ENCODE results near the gene TBC1D8. TPM values are rescaled to one million over a fixed set of nuclear protein-coding genes. Genes with fewer than 3 reads are reported as not detected.

TBC1D8 gene
- total and polyA plus RNA-seq, 9 of the 15 experiments (the other 6 are each of a cell fraction or from before 2014, with no cell fraction given): 0.36 to 1.3 (median 0.82) TPM

DNA sequence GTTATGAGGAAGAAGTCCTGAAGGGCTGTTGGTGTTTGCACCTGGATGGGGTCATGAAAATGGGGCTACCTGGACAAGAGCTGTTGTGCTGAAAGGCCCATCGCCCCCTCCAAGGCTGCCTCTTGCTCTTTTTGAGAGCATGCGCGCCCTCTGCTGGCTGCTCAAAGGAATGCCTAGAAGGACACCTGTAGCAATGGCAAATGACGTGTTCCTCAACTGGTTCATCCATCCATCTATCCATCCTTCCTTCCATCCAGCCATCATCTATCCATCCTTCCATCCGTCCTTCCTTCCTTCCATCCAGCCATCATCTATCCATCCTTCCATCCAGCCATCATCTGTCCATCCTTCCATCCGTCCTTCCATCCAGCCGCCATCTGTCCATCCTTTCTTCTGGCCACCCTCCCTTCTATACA, 166.3 kb downstream of the TBC1D8 start:
- no TSS peak for BruUV-seq (replicated peaks)
- POLR2A ChIA-PET: interaction anchor here (0.6 kb wide), 1 partner anchor 17 kb away, joined by 3 read pairs; the partner anchor contains the start of gene RPL31
- 3% methylated on average over 6 of the region's 7 CpGs for WGBS (ENCODE audit: insufficient coverage, low coverage, missing lambda C conversion rate)
- TF ChIP-seq ARHGAP35 (IDR thresholded peaks at IDR 0.05; ENCODE audit: partially characterized antibody): no peak
- TF ChIP-seq, protein P1, sequence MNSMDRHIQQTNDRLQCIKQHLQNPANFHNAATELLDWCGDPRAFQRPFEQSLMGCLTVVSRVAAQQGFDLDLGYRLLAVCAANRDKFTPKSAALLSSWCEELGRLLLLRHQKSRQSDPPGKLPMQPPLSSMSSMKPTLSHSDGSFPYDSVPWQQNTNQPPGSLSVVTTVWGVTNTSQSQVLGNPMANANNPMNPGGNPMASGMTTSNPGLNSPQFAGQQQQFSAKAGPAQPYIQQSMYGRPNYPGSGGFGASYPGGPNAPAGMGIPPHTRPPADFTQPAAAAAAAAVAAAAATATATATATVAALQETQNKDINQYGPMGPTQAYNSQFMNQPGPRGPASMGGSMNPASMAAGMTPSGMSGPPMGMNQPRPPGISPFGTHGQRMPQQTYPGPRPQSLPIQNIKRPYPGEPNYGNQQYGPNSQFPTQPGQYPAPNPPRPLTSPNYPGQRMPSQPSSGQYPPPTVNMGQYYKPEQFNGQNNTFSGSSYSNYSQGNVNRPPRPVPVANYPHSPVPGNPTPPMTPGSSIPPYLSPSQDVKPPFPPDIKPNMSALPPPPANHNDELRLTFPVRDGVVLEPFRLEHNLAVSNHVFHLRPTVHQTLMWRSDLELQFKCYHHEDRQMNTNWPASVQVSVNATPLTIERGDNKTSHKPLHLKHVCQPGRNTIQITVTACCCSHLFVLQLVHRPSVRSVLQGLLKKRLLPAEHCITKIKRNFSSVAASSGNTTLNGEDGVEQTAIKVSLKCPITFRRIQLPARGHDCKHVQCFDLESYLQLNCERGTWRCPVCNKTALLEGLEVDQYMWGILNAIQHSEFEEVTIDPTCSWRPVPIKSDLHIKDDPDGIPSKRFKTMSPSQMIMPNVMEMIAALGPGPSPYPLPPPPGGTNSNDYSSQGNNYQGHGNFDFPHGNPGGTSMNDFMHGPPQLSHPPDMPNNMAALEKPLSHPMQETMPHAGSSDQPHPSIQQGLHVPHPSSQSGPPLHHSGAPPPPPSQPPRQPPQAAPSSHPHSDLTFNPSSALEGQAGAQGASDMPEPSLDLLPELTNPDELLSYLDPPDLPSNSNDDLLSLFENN (IDR thresholded peaks at IDR 0.05; ENCODE audit: low read depth in 2 of 2, low read length in 2 of 2): no peak
- no peak for TF ChIP-seq ZFX (CRISPR knock-in tag; IDR thresholded peaks at IDR 0.05)
- TF ChIP-seq HMGXB4 (CRISPR knock-in tag; IDR thresholded peaks at IDR 0.05): no peak
- no peak for TF ChIP-seq IRF2 (CRISPR knock-in tag; IDR thresholded peaks at IDR 0.05)
- TF ChIP-seq STAG1 (CRISPR knock-in tag; IDR thresholded peaks at IDR 0.05; ENCODE audit: borderline replicate concordance): peak; percentile 73; the same call in 1 of the 2 replicates
- TF ChIP-seq TOE1 (IDR thresholded peaks at IDR 0.05; ENCODE audit: borderline replicate concordance): no peak
- no peak for TF ChIP-seq TOE1 (CRISPR knock-in tag; IDR thresholded peaks at IDR 0.05; ENCODE audit: borderline replicate concordance, low read depth)
- TF ChIP-seq OTX1 (CRISPR knock-in tag; IDR thresholded peaks at IDR 0.05): no peak
- no peak for TF ChIP-seq PCBP1 (IDR thresholded peaks at IDR 0.05; ENCODE audit: low read depth, low read length, poor library complexity, severe bottlenecking)
- no peak for TF ChIP-seq ELK1 (CRISPR knock-in tag; IDR thresholded peaks at IDR 0.05)
- no peak for TF ChIP-seq POLR3G (IDR thresholded peaks at IDR 0.05; ENCODE audit: extremely low read depth, insufficient read length, insufficient replicate concordance)
- TF ChIP-seq, protein P2, sequence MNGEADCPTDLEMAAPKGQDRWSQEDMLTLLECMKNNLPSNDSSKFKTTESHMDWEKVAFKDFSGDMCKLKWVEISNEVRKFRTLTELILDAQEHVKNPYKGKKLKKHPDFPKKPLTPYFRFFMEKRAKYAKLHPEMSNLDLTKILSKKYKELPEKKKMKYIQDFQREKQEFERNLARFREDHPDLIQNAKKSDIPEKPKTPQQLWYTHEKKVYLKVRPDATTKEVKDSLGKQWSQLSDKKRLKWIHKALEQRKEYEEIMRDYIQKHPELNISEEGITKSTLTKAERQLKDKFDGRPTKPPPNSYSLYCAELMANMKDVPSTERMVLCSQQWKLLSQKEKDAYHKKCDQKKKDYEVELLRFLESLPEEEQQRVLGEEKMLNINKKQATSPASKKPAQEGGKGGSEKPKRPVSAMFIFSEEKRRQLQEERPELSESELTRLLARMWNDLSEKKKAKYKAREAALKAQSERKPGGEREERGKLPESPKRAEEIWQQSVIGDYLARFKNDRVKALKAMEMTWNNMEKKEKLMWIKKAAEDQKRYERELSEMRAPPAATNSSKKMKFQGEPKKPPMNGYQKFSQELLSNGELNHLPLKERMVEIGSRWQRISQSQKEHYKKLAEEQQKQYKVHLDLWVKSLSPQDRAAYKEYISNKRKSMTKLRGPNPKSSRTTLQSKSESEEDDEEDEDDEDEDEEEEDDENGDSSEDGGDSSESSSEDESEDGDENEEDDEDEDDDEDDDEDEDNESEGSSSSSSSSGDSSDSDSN (IDR thresholded peaks at IDR 0.05; ENCODE audit: borderline replicate concordance in 1 of 2, low read depth in 2 of 2, low read length in 2 of 2): no peak

More for the DNA sequence above, 166.3 kb downstream of the TBC1D8 start:
- H4K20me1 ChIP-seq (replicated peaks; ENCODE audit: control insufficient read depth, insufficient read depth, low read length): peaks cover 7% of the 10 kb centered on the region; the same call in 1 of the 2 replicates
- no peak overlapping the region for H3K4me3 ChIP-seq
- no peaks in the 10 kb centered on the region for H3K9me3 ChIP-seq (replicated peaks; ENCODE audit: control insufficient read depth, insufficient read depth, low read depth, low read length)
- CTCF ChIA-PET (ENCODE audit: low intra/inter-chr PET ratio): interaction anchor here (0.6 to 2.3 kb wide), 14 partner anchors 32 to 1357 kb away, joined by 3 to 11 read pairs (median 3); no protein-coding TSS in a partner anchor
- no peak overlapping the region for H3K27ac ChIP-seq (ENCODE audit: extremely low read depth, low read depth, low read length)
- no peak overlapping the region for H3K9ac ChIP-seq (ENCODE audit: insufficient read depth in 1 of 2, low read depth in 2 of 2, low read length in 2 of 2)
- 0 out of 5 replicates have a peak, but pooled peaks cover 0 to 4% of the 10 kb centered on the region in 2 experiments for H3K4me1 ChIP-seq (replicated peaks in 1 of 2; ENCODE audit: control insufficient read depth in 2 of 2, insufficient read depth in 2 of 2, low read length in 2 of 2)
- FAIRE-seq (peak; percentile 88), ATAC-seq (peak; percentile 96), DNase-seq (ENCODE audit: extremely low read depth in 1 of 4, low spot score in 3 of 4) (peak; percentile 73 to 82 (median 74))
- no peaks in the 10 kb centered on the region for H3K79me2 ChIP-seq (ENCODE audit: control insufficient read depth, insufficient read depth, low read length)
- H3K9me1 ChIP-seq (ENCODE audit: control insufficient read depth, insufficient read depth, low read length): no peaks in the 10 kb centered on the region
- H3K4me2 ChIP-seq (ENCODE audit: insufficient read depth, low read length): no peak overlapping the region
- no peaks in the 10 kb centered on the region for H3K36me3 ChIP-seq (ENCODE audit: control insufficient read depth, insufficient read depth, low read length)
- peaks cover 16 to 54% of the 10 kb centered on the region in 2 experiments for H3K27me3 ChIP-seq (ENCODE audit: control insufficient read depth in 2 of 2, insufficient read depth in 2 of 2, low read length in 2 of 2)
- in situ Hi-C loops (cut with MboI) (no loop called here), intact Hi-C loops (cut with micrococcal nuclease) (loop anchor here (1.0 to 10.0 kb wide), 5 partner anchors 96 to 560 kb away; partner anchors contain the start of gene NPAS2)
- H2AFZ ChIP-seq (ENCODE audit: low read depth, low read length): no peak overlapping the region

All from K562 (cell line).